Esophagus squamous epithelium (tissue), 4 donors: ENCODE results near the gene TMCC1.

ENCODE experiments used
- CTCF ChIP-seq, 6 experiments: fragments of 450-650 bp in 4 of 6; fragments of 200-600 bp in 2 of 6; sonication (generic) in 2 of 6; IDR thresholded peaks; one replicate each; pipeline ENCODE4 v1.5.1; 2016 to 2019; ENCODE audit warnings: antibody characterized with exemption in 6 of 6, mild to moderate bottlenecking in 4 of 6, moderate library complexity in 4 of 6
- POLR2A ChIP-seq, 4 donors: fragments of 450-650 bp; IDR thresholded peaks; one replicate each; pipeline ENCODE4 v1.6.1; 2017; ENCODE audit warnings: antibody characterized with exemption in 4 of 4, mild to moderate bottlenecking in 4 of 4, moderate library complexity in 3 of 4

GRCh38 chr3:129937717-129938116, 44.2 kb upstream of the TMCC1 start:
- no peak for TF ChIP-seq CTCF (IDR thresholded peaks at IDR 0.05)
- no peak for TF ChIP-seq POLR2A (IDR thresholded peaks at IDR 0.05)
